ENCODE results near the gene PARD3.

The PARD3 gene

GRCh38 chr10:34169677-34170076, 645.4 kb downstream of the PARD3 start:
- H3K36me3 ChIP-seq (ENCODE audit: control insufficient read depth in 1 of 2, insufficient read depth in 2 of 2, low read length in 2 of 2), result no peaks in the 10 kb centered on the region
- H3K4me3 ChIP-seq (ENCODE audit: low read depth, low read length), result no peak overlapping the region
- no peak overlapping the region for H3K9ac ChIP-seq (ENCODE audit: low read length)
- H4K91ac ChIP-seq (ENCODE audit: low read depth, low read length), result no peak overlapping the region
- H2AK5ac ChIP-seq (ENCODE audit: low read length), result no peak overlapping the region
- H3K4me1 ChIP-seq (ENCODE audit: control insufficient read depth in 1 of 2, insufficient read depth in 2 of 2, low read length in 2 of 2), result peaks cover 0 to 2% of the 10 kb centered on the region in 2 experiments
- no peak overlapping the region for H3K18ac ChIP-seq (ENCODE audit: low read length)
- no peak overlapping the region for H2AFZ ChIP-seq (ENCODE audit: insufficient read depth, low read length, poor library complexity)
- H3K27me3 ChIP-seq (ENCODE audit: insufficient read depth, low read length), result no peaks in the 10 kb centered on the region
- WGBS (ENCODE audit: extremely low coverage, insufficient coverage, insufficient read length), result no CpG with 5 or more reads among the region's 3 CpGs
- no peak overlapping the region for H3K23ac ChIP-seq (ENCODE audit: low read length)
- H3K9me3 ChIP-seq (ENCODE audit: insufficient read depth, low read depth, low read length), result no peaks in the 10 kb centered on the region
- H2BK12ac ChIP-seq (ENCODE audit: low read length), result no peak overlapping the region
- DNase-seq, result no peak
- H3K4ac ChIP-seq (ENCODE audit: low read depth, low read length), result no peak overlapping the region
- H4K8ac ChIP-seq (ENCODE audit: low read depth, low read length), result no peak overlapping the region
- no peak overlapping the region for H4K12ac ChIP-seq (ENCODE audit: low read depth, low read length)
- H3K14ac ChIP-seq (ENCODE audit: low read length), result no peak overlapping the region
- no peaks in the 10 kb centered on the region for H3K79me1 ChIP-seq (ENCODE audit: low read length)
- no peak overlapping the region for H2BK5ac ChIP-seq (ENCODE audit: low read depth, low read length, poor library complexity)
- no peak overlapping the region for H3K4me2 ChIP-seq (ENCODE audit: low read length)
- H3K79me2 ChIP-seq (ENCODE audit: control insufficient read depth, insufficient read depth, low read length, poor library complexity), result no peaks in the 10 kb centered on the region
- H3K27ac ChIP-seq (ENCODE audit: low read depth, low read length), result no peak overlapping the region
- no peak overlapping the region for H2BK120ac ChIP-seq (ENCODE audit: insufficient read depth, low read length, poor library complexity)

- Histone ChIP-seq H2AFZ (ENCODE audit: insufficient read depth, low read length, poor library complexity) (no peak overlapping the region), H3K4me2 (ENCODE audit: low read length) (no peak overlapping the region), H3K18ac (ENCODE audit: low read length) (no peak overlapping the region), H3K23ac (ENCODE audit: low read length) (no peak overlapping the region), H3K4ac (ENCODE audit: low read depth, low read length) (no peak overlapping the region), H2AK5ac (ENCODE audit: low read length) (no peak overlapping the region), H4K8ac (ENCODE audit: low read depth, low read length) (no peak overlapping the region), H3K27ac (ENCODE audit: low read depth, low read length) (no peak overlapping the region), H3K79me2 (ENCODE audit: control insufficient read depth, insufficient read depth, low read length, poor library complexity) (no peaks in the 10 kb centered on the region), H4K91ac (ENCODE audit: low read depth, low read length) (no peak overlapping the region), H3K36me3 (ENCODE audit: control insufficient read depth in 1 of 2, insufficient read depth in 2 of 2, low read length in 2 of 2) (no peaks in the 10 kb centered on the region), H4K12ac (ENCODE audit: low read depth, low read length) (no peak overlapping the region), H3K27me3 (ENCODE audit: insufficient read depth, low read length) (no peaks in the 10 kb centered on the region), H3K9ac (ENCODE audit: low read length) (no peak overlapping the region), H2BK5ac (ENCODE audit: low read depth, low read length, poor library complexity) (no peak overlapping the region), H2BK120ac (ENCODE audit: insufficient read depth, low read length, poor library complexity) (no peak overlapping the region), H3K4me1 (ENCODE audit: control insufficient read depth in 1 of 2, insufficient read depth in 2 of 2, low read length in 2 of 2) (peaks cover 0 to 2% of the 10 kb centered on the region in 2 experiments), H3K79me1 (ENCODE audit: low read length) (no peaks in the 10 kb centered on the region), H3K14ac (ENCODE audit: low read length) (no peak overlapping the region), H3K9me3 (ENCODE audit: insufficient read depth, low read depth, low read length) (no peaks in the 10 kb centered on the region), H3K4me3 (ENCODE audit: low read depth, low read length) (no peak overlapping the region), H2BK12ac (ENCODE audit: low read length) (no peak overlapping the region)
- DNase-seq, result no peak
- WGBS (ENCODE audit: extremely low coverage, insufficient coverage, insufficient read length), result no CpG with 5 or more reads among the region's 3 CpGs
Measured at GRCh38 chr10:34169131-34169530, 646.0 kb downstream of the PARD3 start.

- Histone ChIP-seq H2AK5ac (ENCODE audit: low read length) (no peak overlapping the region), H3K79me1 (ENCODE audit: low read length) (no peaks in the 10 kb centered on the region), H3K9me3 (ENCODE audit: insufficient read depth, low read depth, low read length) (no peaks in the 10 kb centered on the region), H3K79me2 (ENCODE audit: control insufficient read depth, insufficient read depth, low read length, poor library complexity) (no peaks in the 10 kb centered on the region), H3K9ac (ENCODE audit: low read length) (no peak overlapping the region), H3K27me3 (ENCODE audit: insufficient read depth, low read length) (no peaks in the 10 kb centered on the region), H2AFZ (ENCODE audit: insufficient read depth, low read length, poor library complexity) (no peak overlapping the region), H3K36me3 (ENCODE audit: control insufficient read depth in 1 of 2, insufficient read depth in 2 of 2, low read length in 2 of 2) (no peaks in the 10 kb centered on the region), H4K12ac (ENCODE audit: low read depth, low read length) (no peak overlapping the region), H3K18ac (ENCODE audit: low read length) (no peak overlapping the region), H4K91ac (ENCODE audit: low read depth, low read length) (no peak overlapping the region), H3K4ac (ENCODE audit: low read depth, low read length) (no peak overlapping the region), H2BK5ac (ENCODE audit: low read depth, low read length, poor library complexity) (no peak overlapping the region), H2BK120ac (ENCODE audit: insufficient read depth, low read length, poor library complexity) (no peak overlapping the region), H3K4me1 (ENCODE audit: control insufficient read depth in 1 of 2, insufficient read depth in 2 of 2, low read length in 2 of 2) (peaks cover 0 to 2% of the 10 kb centered on the region in 2 experiments), H3K23ac (ENCODE audit: low read length) (no peak overlapping the region), H3K4me3 (ENCODE audit: low read depth, low read length) (no peak overlapping the region), H2BK12ac (ENCODE audit: low read length) (no peak overlapping the region), H4K8ac (ENCODE audit: low read depth, low read length) (no peak overlapping the region), H3K14ac (ENCODE audit: low read length) (no peak overlapping the region), H3K27ac (ENCODE audit: low read depth, low read length) (no peak overlapping the region), H3K4me2 (ENCODE audit: low read length) (no peak overlapping the region)
- WGBS (ENCODE audit: extremely low coverage, insufficient coverage, insufficient read length), result no CpG with 5 or more reads among the region's 4 CpGs
- DNase-seq, result no peak
Measured at GRCh38 chr10:34168439-34168838, 646.7 kb downstream of the PARD3 start.

GRCh38 chr10:34166823-34167222, 648.3 kb downstream of the PARD3 start:
- H2BK5ac ChIP-seq (ENCODE audit: low read depth, low read length, poor library complexity), result no peak overlapping the region
- H3K27me3 ChIP-seq (ENCODE audit: insufficient read depth, low read length), result no peaks in the 10 kb centered on the region
- H2BK12ac ChIP-seq (ENCODE audit: low read length), result no peak overlapping the region
- no peaks in the 10 kb centered on the region for H3K79me1 ChIP-seq (ENCODE audit: low read length)
- no CpG with 5 or more reads among the region's 6 CpGs for WGBS (ENCODE audit: extremely low coverage, insufficient coverage, insufficient read length)
- no peak overlapping the region for H3K4me2 ChIP-seq (ENCODE audit: low read length)
- H4K12ac ChIP-seq (ENCODE audit: low read depth, low read length), result no peak overlapping the region
- no peak overlapping the region for H3K9ac ChIP-seq (ENCODE audit: low read length)
- no peak overlapping the region for H4K8ac ChIP-seq (ENCODE audit: low read depth, low read length)
- no peak for DNase-seq
- no peak overlapping the region for H2AK5ac ChIP-seq (ENCODE audit: low read length)
- H3K9me3 ChIP-seq (ENCODE audit: insufficient read depth, low read depth, low read length), result no peaks in the 10 kb centered on the region
- H3K4ac ChIP-seq (ENCODE audit: low read depth, low read length), result no peak overlapping the region
- no peak overlapping the region for H3K18ac ChIP-seq (ENCODE audit: low read length)
- no peak overlapping the region for H3K23ac ChIP-seq (ENCODE audit: low read length)
- no peak overlapping the region for H3K27ac ChIP-seq (ENCODE audit: low read depth, low read length)
- H4K91ac ChIP-seq (ENCODE audit: low read depth, low read length), result no peak overlapping the region
- H3K14ac ChIP-seq (ENCODE audit: low read length), result no peak overlapping the region
- no peak overlapping the region for H3K4me3 ChIP-seq (ENCODE audit: low read depth, low read length)
- H3K4me1 ChIP-seq (ENCODE audit: control insufficient read depth in 1 of 2, insufficient read depth in 2 of 2, low read length in 2 of 2), result no peaks in the 10 kb centered on the region
- no peaks in the 10 kb centered on the region for H3K79me2 ChIP-seq (ENCODE audit: control insufficient read depth, insufficient read depth, low read length, poor library complexity)
- H2AFZ ChIP-seq (ENCODE audit: insufficient read depth, low read length, poor library complexity), result no peak overlapping the region
- H2BK120ac ChIP-seq (ENCODE audit: insufficient read depth, low read length, poor library complexity), result no peak overlapping the region
- H3K36me3 ChIP-seq (ENCODE audit: control insufficient read depth in 1 of 2, insufficient read depth in 2 of 2, low read length in 2 of 2), result no peaks in the 10 kb centered on the region

All from trophoblast cell (in vitro differentiated cells and primary cell).